ENCODE measurements around the gene C6orf132.

The C6orf132 gene

DNA sequence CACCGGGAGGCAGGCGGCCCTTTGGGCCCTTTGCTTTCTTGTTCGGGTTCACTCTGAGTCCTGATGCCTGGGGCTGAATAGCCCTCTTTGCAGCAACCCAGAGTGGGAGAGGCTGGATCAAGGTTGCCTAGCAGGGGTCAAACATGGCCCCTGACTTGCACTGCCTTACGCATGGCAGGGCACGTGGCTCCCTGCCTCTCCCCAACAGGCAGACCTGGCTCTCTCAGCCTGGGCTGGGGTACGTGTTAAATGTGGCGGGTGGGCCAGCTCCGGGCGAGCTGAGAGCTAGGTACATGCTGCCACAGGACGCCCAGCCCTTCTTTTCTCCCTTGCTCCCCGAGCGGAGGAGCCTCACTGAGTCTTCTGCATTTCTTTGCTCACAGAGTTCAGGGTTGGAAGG, 7.3 kb downstream of the C6orf132 start:
- DNase-seq = no peak

DNA sequence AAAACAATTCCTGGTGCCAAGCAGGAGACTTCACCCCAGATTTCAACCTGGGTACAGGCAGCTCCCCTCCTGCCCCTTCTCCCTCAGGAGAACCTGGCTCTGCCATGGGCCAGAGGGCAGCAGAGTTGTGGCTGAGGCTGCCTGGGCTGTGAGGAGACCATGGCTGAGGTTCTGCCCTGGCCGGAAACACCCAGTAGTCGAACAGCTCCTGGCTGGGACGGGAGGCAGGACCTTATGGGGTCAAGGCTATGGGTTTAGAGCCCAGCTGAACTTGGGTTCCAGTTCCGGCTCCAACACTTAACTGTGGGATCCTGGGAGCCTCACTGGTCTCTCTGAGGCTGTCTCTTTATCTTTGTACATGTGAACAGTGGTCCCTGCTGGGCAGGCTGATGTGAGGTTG, 8.5 kb downstream of the C6orf132 start:
- no peak for DNase-seq

DNA sequence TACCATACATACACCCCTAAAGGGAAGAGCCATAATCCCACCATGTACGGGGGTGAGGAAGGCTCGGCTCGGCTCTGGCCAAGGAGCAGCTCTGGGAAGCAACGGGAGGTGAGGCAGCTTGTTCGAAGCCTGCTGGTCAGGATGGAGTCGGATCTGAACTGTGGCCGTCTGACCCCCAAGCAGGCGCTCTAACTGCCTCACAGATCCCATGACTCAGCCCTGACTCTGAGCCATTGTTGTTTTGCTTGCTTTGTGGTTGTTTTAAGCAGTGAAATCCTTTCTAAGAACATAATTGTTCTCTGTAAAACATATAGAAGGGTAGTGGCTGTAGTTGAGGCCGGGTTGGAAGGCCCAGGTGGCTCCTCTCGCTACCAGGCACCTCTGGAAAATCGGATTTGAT, 10.9 kb downstream of the C6orf132 start:
- DNase-seq = peak; percentile 33

- no peak for DNase-seq
Measured at GRCh38 chr6:42129360-42129676, 13.1 kb downstream of the C6orf132 start.

- DNase-seq = peak; percentile 95
Measured at GRCh38 chr6:42128460-42129359, 13.7 kb downstream of the C6orf132 start.

DNA sequence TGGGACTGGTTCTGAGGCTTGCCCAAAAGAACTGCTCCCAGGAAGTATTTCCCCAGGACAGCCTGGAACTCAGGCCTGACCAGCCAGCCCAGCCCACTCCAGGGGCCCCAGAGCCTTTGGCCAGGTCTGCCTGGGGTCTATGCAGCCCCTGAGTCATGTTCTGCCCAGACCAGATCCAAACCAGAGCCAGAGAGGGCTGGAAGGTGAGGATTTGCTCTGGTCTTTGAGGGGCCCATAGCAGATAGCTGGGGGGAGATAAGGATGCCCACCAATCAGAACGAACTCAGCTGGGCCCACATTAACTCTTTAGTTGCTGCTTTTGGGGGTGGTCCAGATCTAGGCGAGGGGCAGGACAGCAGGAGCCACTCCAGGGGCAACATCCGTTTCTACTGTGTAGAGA, 16.8 kb downstream of the C6orf132 start:
- no peak for DNase-seq

DNA sequence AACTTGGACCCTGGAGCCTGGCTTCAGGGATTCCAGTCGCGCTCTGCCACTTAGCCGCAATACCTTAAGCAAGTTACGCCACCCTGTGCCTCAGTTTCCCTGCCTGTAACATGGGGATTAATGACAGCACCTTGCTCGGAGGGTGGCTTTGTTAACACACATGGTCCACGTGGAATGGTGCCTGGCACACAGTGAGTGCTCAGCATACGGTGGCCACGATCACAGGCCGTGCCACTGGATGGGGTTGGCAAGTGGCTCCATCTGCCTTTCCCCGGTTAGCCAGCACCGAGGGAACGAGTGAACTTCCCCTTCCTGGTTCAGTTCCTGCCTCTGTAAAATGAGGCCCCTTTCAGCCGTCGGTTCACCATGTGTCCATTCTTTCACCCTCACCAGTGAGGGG, 17.2 kb downstream of the C6orf132 start:
- no peak for DNase-seq

DNA sequence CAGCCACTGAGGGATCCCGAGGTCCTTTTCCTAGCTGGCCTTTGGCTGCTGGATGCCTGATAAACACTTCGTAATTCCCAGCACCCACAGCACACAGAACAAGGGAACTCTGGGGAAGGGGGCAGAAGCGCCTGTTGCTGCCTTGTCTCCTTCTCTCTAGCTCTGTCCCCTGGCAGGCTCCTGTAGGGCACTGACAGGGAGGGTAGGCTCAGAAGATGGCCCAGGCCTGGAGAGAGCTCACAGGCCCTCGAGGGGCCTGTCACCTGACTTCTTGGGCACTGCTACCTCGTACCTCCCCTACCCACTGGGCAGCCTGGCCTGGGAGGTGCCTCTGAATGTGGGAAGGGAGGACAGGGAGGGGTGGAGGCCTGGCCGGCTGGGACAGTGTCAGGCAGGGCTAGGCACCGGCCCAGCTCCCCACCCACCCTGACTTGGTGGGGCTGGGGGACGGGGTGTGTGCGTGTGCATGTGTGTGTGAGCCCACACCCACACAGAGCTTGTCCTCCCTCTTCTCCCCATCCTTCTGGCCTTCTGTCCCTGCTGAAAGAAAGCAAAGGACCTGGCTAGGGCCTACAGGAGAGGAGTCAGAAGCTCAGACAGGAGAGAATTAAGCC, 18.1 kb downstream of the C6orf132 start:
- DNase-seq = no peak

GRCh38 chr6:42123379-42124103, 18.9 kb downstream of the C6orf132 start:
- DNase-seq = no peak

- DNase-seq = no peak
Measured at GRCh38 chr6:42120895-42121865, 21.2 kb downstream of the C6orf132 start.

GRCh38 chr6:42118162-42119001, 24.0 kb downstream of the C6orf132 start:
- no peak for DNase-seq

GRCh38 chr6:42117843-42118161, 24.6 kb downstream of the C6orf132 start:
- no peak for DNase-seq

DNA sequence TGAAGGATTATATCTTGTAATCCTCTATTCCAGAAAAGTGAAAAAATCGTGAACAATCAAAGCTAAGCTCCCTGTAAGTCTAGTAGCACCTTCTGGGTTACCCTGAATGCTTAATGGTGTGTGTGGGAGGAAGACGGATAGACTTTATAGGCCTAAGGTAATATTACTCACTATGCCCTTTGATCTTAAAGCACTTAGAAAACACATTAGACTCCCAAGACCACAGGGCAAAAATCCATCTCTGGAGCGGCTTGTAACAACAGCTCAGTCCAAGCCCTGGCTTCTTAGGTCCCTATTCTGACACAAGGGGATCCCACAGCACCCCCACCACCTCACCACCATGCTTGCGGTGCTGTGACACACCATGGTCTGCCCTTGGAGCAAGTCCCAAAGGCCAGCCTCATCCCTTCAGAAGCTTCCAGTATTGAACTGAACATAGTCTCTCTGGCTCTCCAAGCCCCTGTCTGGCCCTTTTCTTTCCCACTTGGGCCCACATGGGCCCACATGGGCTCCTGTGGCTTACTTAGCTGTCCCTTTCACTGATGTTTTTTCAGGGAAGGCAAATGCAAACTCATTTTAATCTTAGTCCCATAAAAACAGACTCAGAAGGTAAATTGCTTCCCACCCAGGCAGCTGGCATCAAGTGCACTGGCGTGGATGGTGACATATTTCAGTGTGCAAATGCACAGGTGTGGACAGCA, 28.3 kb downstream of the C6orf132 start:
- no peak for DNase-seq

GRCh38 chr6:42112351-42112750, 30.1 kb downstream of the C6orf132 start:
- no peak for DNase-seq

GRCh38 chr6:42110683-42111082, 31.7 kb downstream of the C6orf132 start:
- DNase-seq = no peak

- no peak for DNase-seq
Measured at GRCh38 chr6:42108071-42108470, 34.3 kb downstream of the C6orf132 start.

DNA sequence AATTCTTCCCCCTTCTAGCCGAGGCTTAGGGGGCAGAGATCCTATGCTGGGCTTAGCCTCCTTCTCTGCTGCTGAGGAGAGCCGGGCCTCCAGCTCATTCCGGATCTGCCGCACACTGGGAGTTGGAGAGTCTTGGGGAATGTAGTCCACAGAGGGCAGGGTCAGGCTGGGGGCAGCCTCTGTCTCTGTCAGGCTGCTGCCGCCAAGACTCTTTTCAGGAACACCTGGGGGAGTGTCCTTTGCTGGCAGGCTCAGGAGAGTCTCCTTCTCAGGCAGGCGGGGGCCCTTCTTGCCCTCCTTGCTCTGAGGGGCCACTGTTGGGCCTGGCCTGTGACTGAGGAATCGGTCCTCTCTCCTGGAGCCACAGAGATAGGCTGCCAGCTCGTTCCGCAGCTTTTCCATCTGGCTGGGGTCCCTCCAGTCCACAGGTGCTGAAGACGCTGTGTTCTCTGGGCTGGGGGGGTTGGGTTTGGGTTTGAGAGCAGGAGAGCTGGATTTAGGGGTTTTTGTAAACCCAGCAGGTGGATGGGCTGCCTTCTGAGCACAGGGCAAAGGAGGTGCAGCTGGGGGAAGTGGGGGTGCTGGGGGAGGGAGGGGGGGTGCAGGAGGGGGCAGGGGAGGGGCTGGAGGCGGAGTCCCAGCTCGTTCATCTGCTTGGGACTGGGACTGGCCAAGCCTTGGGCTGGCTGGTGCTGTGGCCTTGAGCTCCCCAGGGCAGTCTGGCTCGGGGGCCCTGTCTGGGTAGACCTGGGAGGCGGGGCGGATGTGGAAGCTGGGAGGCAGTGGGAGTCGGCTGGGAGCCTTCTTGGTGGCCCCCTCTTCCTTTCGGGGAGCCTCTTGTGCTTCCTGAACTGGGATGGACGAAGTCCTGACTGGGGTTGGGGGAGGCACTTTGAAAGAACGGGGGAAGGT, 36.1 kb downstream of the C6orf132 start:
- DNase-seq = no peak

DNA sequence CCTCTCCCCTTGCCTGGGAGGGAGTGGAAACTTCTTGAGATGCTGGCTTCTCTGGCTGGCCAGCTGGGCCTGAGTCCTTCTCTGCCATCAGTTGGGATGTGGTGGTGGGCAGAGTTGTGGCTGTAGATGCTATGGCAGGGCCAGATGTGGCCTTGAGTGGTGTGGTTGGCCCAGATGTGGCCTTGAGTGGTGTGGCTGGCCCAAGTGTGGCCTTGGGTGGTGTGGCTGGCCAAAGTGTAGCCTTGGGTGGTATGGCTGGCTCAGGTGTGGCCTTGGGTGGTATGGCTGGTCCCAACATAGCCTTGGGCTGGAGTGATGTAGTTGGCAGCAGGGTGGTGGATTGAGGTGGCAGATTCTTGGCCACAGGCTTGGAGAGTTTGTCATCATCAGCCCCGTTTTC, 36.7 kb downstream of the C6orf132 start:
- no peak for DNase-seq

DNA sequence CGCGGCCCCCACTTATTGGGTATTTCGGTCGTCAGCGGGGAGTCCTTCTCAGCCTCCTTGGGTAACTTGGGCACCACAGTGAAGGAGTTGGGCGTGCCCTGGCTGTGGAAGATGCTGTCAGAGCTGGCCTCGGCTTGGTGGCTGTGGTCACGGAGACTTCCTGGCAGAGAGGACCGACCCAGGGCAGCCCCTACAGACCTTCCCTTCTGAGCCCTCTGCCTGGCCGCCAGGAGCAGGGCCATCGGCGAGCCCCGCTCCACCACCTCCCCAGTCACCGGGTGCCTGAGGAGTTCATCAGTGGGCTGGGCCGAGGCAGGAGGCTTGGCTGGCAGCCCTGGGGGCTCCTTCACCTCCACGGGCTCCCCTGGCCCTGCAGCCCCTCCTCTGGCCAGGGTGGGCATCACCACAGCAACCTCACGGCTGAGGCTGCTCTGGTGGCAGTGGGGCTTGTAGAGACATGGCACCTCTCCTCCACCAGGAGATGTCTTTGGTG, 37.2 kb downstream of the C6orf132 start:
- no peak for DNase-seq

DNA sequence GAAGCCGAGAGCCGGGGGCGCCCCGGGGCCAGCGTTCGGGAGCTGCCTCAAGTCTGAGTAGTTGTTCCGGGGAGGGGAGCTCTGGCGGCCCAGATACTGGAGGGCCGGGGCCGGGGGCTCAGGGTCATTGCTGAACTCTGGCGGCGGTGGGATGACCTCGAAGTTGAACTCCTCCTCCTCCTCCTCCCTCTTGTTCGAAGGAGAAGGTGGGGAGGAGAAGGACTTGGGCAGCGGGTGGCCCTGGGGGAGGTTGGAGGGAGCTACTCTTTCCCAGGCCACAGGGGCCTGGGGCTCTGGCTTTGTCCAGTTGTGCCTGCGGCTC, 37.7 kb downstream of the C6orf132 start:
- DNase-seq = no peak
